DMS153 (cell line): ENCODE data around the gene NELFCD.

Source experiments
- DNase-seq: peaks from one replicate; lab custom pipeline; 2025; lab: John Stamatoyannopoulos, UW

Gene NELFCD

DNA sequence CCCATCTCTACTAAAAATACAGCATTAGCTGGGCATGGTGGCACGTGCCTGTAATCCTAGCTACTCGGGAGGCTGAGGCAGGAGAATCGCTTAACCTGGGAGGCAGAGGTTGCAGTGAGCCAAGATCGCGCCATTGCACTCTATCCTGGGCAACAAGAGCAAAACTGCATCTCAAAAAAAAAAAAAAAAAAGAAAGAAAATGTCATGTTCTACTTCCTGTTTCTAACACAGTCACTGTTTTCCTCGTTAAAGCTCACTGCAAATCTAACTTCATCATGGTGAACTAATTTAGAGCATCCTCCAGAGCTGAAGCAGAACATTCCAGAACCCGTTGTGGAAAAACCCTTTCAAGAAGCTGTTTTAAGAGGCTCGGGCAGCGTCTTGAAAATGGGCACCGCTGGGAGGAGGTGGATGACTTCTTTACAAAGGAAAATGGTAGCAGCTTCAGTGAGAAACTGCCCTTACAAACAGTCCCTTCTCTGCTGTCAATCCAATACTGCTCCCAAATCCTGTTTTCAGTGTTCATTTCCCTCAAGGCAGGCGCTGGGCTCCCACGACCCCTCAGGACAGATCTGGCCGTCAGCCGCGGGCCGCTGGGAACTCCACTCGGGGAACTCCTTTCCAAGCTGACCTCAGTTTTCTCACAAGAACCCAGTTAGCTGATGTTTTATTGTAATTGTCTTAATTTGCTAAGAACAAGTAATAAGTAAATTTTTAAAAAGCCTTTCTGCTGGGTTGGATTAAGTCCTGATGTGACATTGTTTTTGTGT is 13.5 kb downstream of the NELFCD start:
- no peak for DNase-seq

DNA sequence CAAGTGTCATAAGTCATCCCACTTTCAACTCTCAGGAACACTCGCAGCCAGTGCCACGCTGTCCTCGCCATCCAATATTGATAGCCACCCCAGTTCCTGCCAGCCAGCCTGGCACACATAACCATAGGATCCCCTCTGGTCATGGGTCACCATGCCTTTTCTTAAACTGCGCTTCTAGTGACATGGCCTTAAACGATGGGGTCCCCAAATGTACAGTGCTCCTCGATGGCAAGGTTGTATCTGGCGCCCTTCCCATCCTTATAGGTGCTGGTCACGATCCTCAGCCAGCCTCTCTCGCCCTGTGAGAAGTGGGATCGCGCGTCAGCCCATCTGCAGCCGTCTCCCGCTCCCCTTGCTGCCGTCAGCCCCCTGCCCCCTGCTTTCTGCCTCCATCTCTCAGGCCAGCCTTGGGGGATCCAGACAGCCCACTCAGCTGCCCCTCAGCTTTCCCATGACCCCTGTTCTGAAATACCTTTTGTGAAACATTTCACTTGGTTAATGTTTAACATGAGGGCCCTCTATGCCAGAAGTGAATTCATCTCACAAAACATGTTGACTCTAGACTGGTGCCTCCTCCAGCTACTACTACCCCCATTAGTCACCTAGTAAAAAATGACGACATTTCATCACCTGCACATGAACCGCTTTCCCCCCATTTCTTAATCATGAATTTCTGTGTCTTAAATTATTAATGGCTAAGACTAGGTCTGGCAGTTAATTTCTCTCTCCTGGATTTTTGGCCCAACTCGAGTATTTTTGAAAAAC is 14.6 kb downstream of the NELFCD start:
- no peak for DNase-seq

DNA sequence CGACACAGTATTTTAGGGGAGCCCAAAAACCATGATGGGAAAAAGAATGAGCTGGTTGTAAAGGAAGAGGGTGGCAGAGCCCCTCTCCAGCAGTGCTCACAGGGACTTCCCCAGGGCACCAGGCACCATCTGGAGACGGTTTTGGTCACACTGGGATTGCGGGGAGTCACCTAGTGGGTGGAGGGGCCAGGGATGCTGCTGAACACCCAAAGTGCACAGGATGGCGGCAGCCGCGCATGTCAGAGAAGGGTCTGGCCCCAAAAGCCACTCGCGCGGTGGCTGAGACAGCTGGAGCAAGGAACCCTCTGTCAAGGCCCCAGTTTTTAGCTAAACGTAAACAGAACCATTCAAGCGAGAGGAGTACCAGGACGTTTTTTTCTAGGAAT is 15.2 kb downstream of the NELFCD start:
- no peak for DNase-seq

DNA sequence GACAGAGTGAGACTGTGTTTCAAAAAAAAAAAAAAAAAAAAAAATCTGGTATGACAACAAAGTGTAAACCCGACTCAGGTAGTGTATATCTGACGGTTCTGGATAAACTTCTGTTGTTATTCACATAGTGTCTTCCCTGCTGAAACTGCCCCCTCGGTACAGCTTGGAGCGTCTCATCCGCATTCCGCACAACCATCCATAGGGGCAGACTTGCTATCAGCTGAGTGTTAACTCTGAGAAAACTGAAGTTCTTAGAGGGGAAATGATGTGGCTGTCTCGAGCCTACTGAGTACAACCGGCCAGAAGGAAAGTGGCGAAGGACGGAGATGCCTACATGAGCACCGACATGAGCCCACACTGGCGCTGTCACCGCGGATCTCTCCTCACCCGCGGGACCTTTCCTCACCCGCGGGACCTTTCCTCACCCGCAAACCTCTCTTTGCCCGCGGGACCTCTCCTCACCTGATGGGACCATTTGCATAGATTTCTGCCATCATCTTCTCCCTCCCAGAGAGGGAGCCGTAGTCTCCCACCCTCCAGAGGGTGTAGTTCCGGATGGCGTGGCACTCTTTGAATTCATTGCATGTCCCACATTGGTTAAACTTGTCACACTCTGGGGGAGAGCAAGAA is 16.2 kb downstream of the NELFCD start:
- DNase-seq = no peak

DNA sequence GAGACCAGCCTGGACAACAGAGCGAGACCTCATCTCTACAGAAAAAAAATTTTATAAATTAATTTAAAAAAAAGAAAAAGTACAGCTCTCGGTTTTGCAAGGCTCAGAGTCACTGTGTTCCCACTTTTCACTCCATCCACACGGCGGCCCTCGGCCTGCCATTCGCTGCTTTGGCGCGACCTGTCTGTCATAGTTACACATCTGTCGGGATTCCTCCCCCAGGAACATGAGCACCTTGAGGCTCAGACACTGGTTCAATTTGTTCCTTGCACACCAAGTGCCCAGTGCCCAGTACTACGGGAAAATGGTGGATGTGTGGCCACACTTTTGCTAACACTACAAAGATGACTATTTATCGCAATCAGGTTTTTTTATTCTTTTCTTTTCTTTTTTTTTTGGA is 17.6 kb downstream of the NELFCD start:
- no peak for DNase-seq

DNA sequence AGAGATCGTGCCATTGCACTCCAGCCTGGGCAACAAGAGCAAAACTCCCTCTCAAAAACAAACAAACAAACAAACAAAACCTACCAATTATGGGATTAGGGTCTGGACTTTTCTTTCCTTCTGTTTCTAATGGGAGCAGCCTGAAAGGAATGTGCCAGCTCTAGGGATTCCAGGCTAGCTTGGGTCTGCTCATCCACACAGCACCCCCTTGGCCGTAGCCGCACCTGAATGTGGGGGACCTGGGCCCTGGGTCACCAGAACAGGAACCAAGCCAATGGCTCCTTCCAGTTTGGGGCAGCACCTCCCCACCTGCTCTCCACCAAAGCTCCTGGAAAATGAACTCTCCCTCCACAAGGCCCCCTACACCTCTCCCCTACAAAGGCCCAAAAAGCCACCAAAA is 19.3 kb downstream of the NELFCD start:
- no peak for DNase-seq

DNA sequence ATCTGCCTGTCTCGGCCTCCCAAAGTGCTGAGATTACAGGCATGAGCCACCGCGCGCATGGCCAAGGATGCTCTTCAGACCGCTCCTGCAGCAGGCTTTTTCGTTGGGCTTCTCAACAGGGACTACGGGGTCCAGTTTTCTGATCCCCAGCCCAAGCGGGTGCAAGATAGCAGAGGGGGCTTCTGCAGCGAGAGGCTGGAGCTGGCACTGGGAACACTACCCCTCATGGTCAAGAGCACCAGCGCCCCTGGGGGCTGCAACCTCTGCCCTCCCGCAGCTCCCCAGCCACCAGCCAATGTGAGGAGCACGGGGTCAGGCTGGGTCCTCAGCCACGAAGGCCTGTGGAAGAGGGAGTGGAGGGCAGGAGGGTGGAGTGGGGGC is 20.0 kb downstream of the NELFCD start:
- DNase-seq = no peak

DNA sequence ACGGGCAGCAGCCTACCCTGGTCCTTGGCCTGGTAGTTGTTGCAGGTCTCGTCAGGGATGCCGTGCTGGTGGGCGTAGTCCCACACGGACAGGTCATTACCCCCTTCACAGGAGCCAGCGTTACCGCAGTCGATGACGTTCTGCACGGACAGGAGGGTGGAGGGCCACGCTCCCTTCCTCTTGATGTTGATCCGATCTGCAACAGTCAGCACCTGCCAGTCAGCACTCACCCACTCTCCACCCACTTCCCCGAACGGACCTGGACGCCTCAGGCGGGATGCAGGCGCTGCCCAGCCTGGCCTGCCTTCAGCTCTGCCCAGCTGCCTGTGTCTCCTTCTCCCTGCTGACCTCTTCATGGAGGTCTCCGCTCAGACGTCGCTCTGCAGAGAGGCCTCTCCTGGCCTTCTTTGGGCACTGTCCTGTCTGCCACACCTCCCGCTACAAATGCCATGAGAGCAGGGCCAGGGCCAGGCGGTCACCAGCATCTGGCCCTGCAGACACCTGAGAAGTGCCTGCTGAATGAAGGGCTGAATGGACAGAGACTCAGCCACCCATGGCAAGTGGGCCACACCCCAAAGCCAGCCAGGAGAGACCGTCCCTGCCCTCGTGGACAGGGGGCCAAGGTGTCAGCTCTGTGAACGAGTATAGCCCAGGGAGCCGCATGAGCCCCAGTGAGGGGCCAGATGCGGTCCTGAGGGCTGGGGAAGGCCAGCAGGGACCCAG is 20.6 kb downstream of the NELFCD start:
- no peak for DNase-seq

DNA sequence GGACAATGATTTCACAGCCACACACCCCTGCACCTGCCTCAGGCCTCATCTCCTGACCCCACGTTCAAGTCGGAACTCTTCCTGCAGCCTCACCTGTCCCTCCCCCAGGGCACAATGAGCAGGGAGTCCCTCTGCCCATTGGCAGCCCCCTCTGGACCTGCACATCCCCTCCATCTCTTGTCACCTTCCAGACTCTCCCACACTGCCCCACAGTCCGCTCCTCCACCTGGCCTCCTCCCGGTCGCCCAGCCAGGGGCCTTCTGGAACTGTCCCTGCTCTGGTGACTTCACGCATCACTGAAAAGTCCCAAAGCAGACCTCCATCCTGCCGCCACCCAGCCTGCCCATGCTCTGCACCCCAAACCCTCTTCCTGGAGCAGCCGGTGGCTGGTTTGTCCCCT is 21.3 kb downstream of the NELFCD start:
- DNase-seq = no peak

DNA sequence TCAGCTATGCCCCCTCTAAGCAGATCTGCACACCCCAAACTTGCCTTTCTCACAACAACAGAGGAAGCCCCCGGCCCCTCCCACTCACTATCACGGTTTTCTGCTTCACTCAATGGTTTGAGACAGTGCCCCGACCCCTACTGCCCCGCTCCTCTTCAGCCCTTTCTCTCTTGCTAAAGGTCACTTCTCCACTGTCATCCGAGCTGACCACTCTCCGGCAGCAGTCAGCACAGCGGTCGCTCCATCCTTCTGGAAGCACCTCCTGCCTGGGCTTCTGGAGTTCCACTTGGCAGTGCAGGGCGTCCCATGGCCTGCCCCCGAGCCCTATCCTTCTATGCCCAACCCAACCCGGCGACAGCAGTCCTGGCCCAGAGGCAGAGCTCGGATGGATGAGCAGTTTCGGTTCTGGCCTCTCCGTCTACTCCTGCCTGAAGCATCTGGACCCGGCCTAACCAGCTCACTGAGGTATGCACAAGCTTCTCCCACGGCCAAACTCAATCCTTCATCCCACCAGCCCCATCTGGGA is 21.9 kb downstream of the NELFCD start:
- DNase-seq = no peak

DNA sequence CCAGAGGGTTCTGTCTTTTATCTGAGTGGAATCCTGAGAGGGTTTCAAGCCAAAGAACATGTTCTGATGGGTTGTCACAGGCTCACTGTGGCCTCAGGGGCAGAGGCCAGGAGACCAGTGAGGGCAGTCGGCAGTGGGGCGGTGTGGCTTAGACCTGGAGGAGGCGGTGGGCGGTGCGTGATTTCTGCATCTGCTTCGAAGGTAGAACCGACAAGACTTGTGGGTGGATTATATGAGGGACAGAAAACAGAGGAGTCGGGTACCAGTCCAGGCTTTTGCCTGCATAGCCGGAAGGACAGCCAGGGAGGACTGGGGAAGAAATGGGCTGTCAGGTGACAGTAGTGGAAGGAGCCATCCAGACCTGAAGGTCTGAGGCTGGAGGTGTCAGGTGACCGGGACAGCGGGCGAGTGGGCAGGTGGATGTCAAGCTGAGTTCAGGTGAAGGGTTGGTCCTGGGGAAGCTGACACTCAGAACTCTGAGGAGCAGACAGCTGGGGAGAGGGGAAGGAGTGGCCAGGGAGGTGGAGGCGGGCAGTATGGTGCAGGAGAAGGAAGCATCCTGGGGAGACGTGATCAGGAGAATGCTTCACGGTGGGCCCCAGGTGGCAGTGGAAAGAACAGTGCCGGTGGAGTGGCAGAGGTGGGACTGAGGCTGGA is 22.9 kb downstream of the NELFCD start:
- DNase-seq = no peak

DNA sequence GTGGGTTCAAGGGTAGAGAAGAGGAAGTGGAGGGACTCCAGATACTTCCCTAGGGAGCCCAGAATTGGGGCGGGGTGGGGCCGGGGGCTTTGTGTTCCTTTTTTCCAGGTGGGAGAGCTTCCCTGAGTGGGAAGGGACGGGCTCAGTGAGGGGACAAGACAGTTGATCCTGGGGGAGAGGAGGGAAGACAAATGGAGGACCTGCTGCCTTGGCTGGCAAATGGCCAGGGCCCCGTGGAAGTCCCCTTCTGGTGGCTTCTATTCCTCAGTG is 23.4 kb downstream of the NELFCD start:
- no peak for DNase-seq

DNA sequence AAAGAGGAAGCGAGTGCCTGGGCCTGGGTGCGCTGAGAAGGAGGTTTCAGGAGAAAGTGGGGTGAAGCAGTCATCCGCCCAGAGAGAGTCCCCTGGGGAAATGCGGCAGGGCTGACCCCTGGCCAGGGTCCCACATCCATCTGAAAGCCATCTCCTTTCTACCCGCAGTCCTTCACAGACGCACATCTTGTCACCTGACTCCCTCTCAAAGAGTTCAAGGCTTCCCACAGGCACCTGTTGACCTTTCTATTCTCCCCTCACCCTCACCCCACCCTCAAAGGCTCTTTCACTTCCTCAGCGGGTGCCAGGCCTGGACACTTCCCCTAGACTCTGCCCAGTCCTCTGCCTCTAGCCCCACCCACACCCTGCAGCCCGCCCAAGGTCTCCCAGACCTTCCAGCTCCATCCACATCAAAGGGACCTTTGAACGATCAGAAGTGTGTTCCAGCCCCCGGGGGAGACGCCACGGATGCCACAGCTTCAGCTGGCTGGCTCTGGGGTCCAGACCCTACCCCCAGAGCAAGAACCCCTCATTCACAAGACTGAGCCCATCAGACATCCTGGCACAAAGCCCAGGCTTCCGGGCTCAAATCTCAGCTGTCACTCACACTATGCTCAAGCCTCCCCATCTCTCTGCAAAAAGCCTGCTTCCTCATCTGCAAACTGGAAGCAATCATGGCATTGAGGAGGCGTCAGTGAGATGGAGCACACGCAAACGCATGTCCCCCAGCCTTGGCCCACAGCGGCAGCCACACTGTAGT is 23.9 kb downstream of the NELFCD start:
- no peak for DNase-seq

DNA sequence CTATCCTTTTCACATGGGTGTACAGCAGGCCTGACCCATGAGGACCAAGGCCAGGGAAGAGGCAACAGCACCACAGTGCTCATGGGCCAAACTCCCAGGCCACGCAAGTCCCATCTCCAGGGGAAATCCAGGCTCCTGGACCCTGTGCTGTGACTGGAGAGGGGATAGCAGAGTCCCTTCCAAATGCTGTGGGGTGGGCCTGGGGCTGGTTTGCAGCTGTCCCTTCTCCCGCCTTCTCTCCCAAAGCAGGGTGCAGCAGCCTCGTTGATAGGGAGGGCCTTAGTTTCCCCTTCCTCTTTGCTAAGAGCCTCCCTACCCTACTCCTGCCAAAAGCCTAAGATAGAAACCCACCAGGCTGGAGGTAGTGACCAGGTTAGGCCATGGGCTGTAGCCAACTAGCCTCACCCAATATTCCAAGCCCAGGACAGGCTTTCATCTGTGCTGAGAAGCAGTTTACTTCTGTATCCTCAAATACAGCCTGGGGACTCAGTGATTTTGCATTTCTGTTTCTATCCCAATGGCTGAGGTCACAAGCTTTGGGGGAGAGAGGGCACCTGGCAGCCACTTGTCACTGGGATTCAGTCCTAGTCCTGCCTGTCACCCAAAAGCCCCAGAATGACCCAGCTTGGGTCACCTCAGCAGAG is 24.6 kb downstream of the NELFCD start:
- DNase-seq = no peak

DNA sequence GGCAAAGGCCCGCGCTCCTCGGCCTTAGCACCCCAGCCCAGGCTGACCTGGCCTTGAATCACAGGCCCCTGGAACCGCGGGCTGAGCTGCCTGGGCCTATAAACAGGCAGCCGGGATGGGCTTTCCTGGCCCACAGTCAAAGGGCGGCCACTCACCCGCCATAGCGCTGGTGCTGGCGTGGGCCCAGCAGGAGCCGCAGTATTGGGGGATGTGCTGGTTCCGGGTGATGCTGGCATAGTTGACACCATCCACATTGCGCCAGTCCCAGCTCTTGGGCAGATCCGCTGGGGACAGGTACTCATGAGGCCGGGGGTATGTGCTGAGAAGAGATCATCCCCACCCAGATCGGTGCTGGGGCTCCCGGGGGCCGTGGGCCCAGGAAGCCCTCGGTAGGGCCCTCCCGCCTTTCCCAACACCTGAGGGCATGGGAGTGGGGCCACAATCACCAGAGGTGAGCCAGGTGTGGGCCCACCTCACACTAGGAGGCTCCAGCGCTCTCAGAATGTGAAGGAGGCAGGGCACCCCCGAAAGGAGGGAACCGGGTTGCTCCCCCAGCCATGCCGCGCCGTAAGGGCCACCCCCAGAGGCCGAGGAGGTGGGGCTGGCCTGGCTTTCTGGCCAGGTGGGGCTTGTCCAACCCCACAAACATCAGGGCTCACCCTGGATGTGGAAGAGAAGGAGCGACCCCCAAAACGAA is 25.3 kb downstream of the NELFCD start:
- no peak for DNase-seq

DNA sequence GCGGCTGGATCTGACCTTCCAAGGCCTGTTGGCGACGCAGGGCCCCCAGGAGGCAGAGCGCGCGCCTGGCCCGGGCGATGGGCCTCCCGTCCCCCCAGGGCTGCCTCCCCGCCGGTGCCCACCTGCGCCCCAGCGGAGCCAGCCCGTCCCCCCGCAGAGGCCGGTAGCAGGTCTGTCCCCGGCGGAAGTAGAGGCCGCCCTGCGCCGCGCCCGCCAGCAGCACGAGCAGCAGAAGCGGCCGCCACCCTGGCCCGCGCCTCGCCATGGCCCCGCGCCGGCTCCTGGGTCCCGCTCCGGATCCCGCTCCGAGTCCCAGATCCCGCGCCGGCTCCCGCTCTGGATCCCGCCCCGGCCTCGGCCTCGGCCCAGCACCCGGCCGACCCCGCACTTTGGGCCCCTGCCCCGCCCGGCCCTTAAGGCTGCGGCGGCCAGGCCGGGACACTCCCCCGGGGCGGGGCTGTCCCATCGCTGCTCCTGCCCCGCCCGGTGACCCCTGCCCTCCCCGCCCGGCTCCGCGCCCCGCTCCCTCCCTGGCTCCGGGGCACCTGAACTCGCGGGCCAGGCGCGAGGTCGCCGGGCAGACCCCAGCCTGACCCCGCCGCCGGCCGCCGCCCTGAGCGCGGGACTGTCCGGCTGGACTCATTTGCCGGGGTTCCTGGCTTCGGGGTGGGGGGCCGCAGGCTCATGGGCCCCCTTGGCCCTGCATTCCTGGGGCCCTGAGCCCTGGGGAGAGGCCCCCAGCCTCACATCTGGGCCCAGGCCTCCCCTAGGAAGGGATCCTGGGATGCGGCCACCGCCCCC is 26.0 kb downstream of the NELFCD start, which contains the start of gene CTSZ:
Gene CTSZ, minus strand, starts transcription at position 391 of the 801 bp plus-strand sequence. Its CDS starts 126 bp downstream, at position 265.
- no peak for DNase-seq

DNA sequence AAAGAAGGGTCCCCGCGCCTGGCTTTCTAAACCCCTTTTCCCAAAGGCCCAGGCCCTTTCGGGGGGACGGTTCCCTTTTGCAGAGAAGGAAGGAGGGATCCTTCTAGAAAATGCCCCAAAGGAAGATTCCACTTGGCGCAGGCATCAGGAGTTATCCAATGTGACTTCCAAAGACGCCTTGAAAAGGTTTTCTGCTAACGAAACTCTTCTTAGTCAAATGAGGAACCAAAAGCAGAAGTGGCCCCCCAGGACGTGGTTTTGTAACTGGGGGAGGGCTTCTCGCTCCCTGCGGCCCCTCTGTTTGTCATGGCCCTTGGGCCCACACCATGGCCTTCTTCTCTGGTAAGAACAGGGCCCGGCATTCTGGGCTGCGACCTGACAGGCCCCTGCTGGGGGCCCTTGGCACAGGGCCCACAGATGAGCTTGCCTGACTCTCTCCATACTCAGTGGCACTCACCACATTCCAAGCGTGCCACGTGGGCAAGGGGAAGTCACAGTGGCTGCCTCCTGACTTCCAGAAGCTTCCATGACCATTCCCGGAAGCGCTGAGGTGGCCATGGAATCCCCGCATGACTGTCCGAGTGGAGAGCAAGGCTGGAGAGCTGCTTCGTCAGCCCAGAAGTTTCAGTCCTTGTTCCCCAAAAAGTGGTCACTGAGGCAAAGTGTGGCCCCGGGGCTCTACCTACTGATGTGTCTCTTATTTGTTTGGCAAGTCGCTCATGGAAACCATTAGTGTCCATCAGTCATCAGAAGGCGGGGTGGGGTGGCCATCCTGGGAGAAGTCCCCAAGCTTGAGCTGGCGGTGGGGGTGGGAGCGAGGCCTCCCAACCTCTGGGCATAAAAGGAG is 26.8 kb downstream of the NELFCD start:
- DNase-seq = no peak

DNA sequence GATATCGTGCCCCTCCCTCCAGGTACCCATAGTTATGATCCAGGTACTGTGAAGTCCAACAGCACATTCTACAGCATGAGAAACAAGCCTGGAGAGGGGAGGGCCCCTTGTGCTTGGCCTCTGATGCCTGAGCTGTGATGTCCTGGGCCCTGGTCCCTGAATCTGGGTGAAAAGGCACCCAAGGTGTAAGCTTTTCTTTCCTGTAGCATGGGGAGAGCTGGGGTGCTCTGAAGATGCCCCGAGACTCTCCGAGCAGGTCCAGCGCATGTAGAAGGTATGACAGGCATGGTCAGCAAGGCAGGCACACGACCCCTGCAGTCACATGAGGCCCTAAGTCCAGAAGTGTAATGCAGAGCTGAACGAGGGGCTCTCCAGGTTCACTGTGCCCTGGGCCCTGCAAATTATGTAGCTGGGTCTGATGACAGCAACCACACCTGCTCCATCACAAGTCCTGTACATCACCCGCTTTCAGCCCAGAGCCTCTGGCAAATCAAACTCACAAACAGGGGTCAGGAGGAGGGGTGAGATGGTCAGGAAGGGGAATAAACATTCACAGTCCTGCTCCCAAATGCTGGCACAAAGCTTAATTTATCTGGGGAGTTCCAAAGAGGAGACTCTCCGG is 27.8 kb downstream of the NELFCD start:
- no peak for DNase-seq
